Liver (tissue), 9 donors: ENCODE data around the gene PMIS2. TPM values are rescaled to one million over a fixed set of nuclear protein-coding genes. Genes with fewer than 3 reads are reported as not detected.

Experiments
- DNase-seq: peaks from one replicate; pipeline ENCODE4 v3.0.0-alpha.2; 2017; ENCODE audit warnings: low spot score
- H3K27ac ChIP-seq, 2 donors: one replicate each; pipeline ENCODE4 v1.7.0; 2013; ENCODE audit warnings: inconsistent platforms in 2 of 2, low read length in 2 of 2, control low read depth in 1 of 2, low read depth in 1 of 2, mild to moderate bottlenecking in 1 of 2
- H3K27me3 ChIP-seq, 4 donors: one replicate each; pipeline versions ENCODE4 v1.6.1 to v1.7.0; 2013; ENCODE audit warnings: low read length in 3 of 4, inconsistent platforms in 1 of 4, mild to moderate bottlenecking in 1 of 4, moderate library complexity in 1 of 4; ENCODE audit not compliant: control insufficient read depth in 4 of 4, insufficient read depth in 4 of 4
- H3K36me3 ChIP-seq, 4 donors: one replicate each; pipeline versions ENCODE4 v1.6.1 to v1.7.0; 2013; ENCODE audit warnings: low read length in 3 of 4, mild to moderate bottlenecking in 3 of 4, low read depth in 1 of 4, moderate library complexity in 1 of 4; ENCODE audit not compliant: control insufficient read depth in 4 of 4, insufficient read depth in 3 of 4
- H3K4me1 ChIP-seq, 4 donors: one replicate each; pipeline versions ENCODE4 v1.6.1 to v1.7.0; 2013; ENCODE audit warnings: low read length in 3 of 4, mild to moderate bottlenecking in 3 of 4, moderate library complexity in 1 of 4; ENCODE audit not compliant: control insufficient read depth in 4 of 4, insufficient read depth in 4 of 4
- H3K4me3 ChIP-seq, 3 donors: one replicate each; pipeline versions ENCODE4 v1.6.1 to v1.7.0; 2013; ENCODE audit warnings: low read length in 3 of 3, control low read depth in 1 of 3, low read depth in 1 of 3, mild to moderate bottlenecking in 1 of 3
- H3K9ac ChIP-seq, 2 donors: one replicate each; pipeline ENCODE4 v1.7.0; 2013; ENCODE audit warnings: low read length in 2 of 2, mild to moderate bottlenecking in 2 of 2, moderate library complexity in 2 of 2, control low read depth in 1 of 2, low read depth in 1 of 2
- H3K9me3 ChIP-seq, 4 donors: one replicate each; pipeline versions ENCODE4 v1.6.1 to v1.7.0; 2013; ENCODE audit warnings: low read length in 3 of 4; ENCODE audit not compliant: control insufficient read depth in 4 of 4
- EGR1 ChIP-seq, 2 donors: IDR thresholded peaks; 2 replicates each; pipeline ENCODE4 v1.6.1; 2016 to 2018; ENCODE audit warnings: antibody characterized with exemption in 2 of 2, low read depth in 2 of 2
- HNF4A ChIP-seq, 2 donors: conservative IDR thresholded peaks; 2 replicates each; pipeline ENCODE4 v1.6.1; 2016; ENCODE audit warnings: antibody characterized with exemption in 2 of 2, mild to moderate bottlenecking in 2 of 2
- JUND ChIP-seq, 2 donors: IDR thresholded peaks; 2 replicates each; pipeline ENCODE4 v1.6.1; 2016; ENCODE audit warnings: antibody characterized with exemption in 2 of 2
- NR2F2 ChIP-seq: IDR thresholded peaks from 2 replicates; pipeline ENCODE4 v1.6.1; 2016; ENCODE audit warnings: antibody characterized with exemption
- RXRA ChIP-seq, 2 donors: IDR thresholded peaks; 2 replicates each; pipeline ENCODE4 v1.6.1; 2017 to 2018; ENCODE audit warnings: antibody characterized with exemption in 2 of 2, mild to moderate bottlenecking in 1 of 2
- SP1 ChIP-seq: IDR thresholded peaks from 2 replicates; pipeline ENCODE4 v1.6.1; 2018; ENCODE audit warnings: antibody characterized with exemption, mild to moderate bottlenecking
- YY1 ChIP-seq: IDR thresholded peaks from 2 replicates; pipeline ENCODE4 v1.6.1; 2016; ENCODE audit warnings: antibody characterized with exemption, mild to moderate bottlenecking
- WGBS: extraction: QIAGEN DNeasy Blood & Tissue Kit; methylation state at CpG from one replicate; pipeline ENCODE4 v1.1.7; 2013; 5-methylcytosine and 5-hydroxymethylcytosine counted together
- polyA plus RNA-seq, 2 donors: library from polyadenylated mRNA; stranded (reverse) in 1 of 2; unstranded in 1 of 2; fragments of 200-250 nt in 1 of 2; fragments of >200 nt in 1 of 2; fragmentation: Nextera tagmentation in 1 of 2; extraction: Ambion mirVana in 1 of 2; gene quantifications; one replicate each; pipeline versions ENCODE4 v1.2.1 to v1.2.3, GENCODE V29; 2013 to 2015
- total RNA-seq, 2 donors: library from RNA; depleted of rRNA; stranded (reverse); fragments of >200 nt; gene quantifications; one replicate each; pipeline ENCODE4 v1.2.3, GENCODE V29; 2014
- TF ChIP-seq, protein P1 (sequence below): fragments of 150-350 bp; IDR thresholded peaks from 2 replicates; pipeline ENCODE4 v1.5.1; 2017; ENCODE audit warnings: improper control_type of control experiment, low read depth, low read length; ENCODE audit not compliant: missing input control
- TF ChIP-seq, protein P2 (sequence below): IDR thresholded peaks from 2 replicates; pipeline ENCODE4 v1.6.1; 2016; ENCODE audit warnings: antibody characterized with exemption
- TF ChIP-seq, protein P3 (sequence below): IDR thresholded peaks from 2 replicates; pipeline ENCODE4 v1.6.1; 2016; ENCODE audit warnings: antibody characterized with exemption, mild to moderate bottlenecking
- donor health status: healthy.
- donor health status: healthy.
- donor health status: healthy.
- donor health status: healthy.
- donor health status: healthy.

PMIS2 gene
- total and polyA plus RNA-seq, 4 donors = not detected

GRCh38 chr19:35549879-35550523, 36.0 kb upstream of the PMIS2 start:
- no peak for DNase-seq
- Histone ChIP-seq H3K27ac (no peak overlapping the region), H3K9me3 (no peaks in the 10 kb centered on the region), H3K4me3 (no peak overlapping the region), H3K9ac (no peak overlapping the region), H3K27me3 (no peaks in the 10 kb centered on the region), H3K36me3 (no peaks in the 10 kb centered on the region), H3K4me1 (peaks cover 0 to 11% (median 9%) of the 10 kb centered on the region in 4 donors)
- WGBS = 94% methylated on average over 15 of the region's 15 CpGs
- TF ChIP-seq, protein P1, sequence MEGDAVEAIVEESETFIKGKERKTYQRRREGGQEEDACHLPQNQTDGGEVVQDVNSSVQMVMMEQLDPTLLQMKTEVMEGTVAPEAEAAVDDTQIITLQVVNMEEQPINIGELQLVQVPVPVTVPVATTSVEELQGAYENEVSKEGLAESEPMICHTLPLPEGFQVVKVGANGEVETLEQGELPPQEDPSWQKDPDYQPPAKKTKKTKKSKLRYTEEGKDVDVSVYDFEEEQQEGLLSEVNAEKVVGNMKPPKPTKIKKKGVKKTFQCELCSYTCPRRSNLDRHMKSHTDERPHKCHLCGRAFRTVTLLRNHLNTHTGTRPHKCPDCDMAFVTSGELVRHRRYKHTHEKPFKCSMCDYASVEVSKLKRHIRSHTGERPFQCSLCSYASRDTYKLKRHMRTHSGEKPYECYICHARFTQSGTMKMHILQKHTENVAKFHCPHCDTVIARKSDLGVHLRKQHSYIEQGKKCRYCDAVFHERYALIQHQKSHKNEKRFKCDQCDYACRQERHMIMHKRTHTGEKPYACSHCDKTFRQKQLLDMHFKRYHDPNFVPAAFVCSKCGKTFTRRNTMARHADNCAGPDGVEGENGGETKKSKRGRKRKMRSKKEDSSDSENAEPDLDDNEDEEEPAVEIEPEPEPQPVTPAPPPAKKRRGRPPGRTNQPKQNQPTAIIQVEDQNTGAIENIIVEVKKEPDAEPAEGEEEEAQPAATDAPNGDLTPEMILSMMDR = no peak
- TF ChIP-seq RXRA (IDR thresholded peaks at IDR 0.05) = no peak
- TF ChIP-seq JUND (IDR thresholded peaks at IDR 0.05) = no peak
- TF ChIP-seq, protein P2, sequence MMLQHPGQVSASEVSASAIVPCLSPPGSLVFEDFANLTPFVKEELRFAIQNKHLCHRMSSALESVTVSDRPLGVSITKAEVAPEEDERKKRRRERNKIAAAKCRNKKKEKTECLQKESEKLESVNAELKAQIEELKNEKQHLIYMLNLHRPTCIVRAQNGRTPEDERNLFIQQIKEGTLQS = no peak
- TF ChIP-seq, protein P3, sequence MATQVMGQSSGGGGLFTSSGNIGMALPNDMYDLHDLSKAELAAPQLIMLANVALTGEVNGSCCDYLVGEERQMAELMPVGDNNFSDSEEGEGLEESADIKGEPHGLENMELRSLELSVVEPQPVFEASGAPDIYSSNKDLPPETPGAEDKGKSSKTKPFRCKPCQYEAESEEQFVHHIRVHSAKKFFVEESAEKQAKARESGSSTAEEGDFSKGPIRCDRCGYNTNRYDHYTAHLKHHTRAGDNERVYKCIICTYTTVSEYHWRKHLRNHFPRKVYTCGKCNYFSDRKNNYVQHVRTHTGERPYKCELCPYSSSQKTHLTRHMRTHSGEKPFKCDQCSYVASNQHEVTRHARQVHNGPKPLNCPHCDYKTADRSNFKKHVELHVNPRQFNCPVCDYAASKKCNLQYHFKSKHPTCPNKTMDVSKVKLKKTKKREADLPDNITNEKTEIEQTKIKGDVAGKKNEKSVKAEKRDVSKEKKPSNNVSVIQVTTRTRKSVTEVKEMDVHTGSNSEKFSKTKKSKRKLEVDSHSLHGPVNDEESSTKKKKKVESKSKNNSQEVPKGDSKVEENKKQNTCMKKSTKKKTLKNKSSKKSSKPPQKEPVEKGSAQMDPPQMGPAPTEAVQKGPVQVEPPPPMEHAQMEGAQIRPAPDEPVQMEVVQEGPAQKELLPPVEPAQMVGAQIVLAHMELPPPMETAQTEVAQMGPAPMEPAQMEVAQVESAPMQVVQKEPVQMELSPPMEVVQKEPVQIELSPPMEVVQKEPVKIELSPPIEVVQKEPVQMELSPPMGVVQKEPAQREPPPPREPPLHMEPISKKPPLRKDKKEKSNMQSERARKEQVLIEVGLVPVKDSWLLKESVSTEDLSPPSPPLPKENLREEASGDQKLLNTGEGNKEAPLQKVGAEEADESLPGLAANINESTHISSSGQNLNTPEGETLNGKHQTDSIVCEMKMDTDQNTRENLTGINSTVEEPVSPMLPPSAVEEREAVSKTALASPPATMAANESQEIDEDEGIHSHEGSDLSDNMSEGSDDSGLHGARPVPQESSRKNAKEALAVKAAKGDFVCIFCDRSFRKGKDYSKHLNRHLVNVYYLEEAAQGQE = no peak
- TF ChIP-seq SP1 = no peak
- no peak for TF ChIP-seq HNF4A (conservative IDR thresholded peaks at IDR 0.05)
- TF ChIP-seq NR2F2 = no peak
- TF ChIP-seq YY1 = no peak

- Histone ChIP-seq H3K36me3 (no peaks in the 10 kb centered on the region), H3K27me3 (no peaks in the 10 kb centered on the region), H3K9ac (no peak overlapping the region), H3K27ac (no peak overlapping the region), H3K4me1 (peaks cover 0 to 7% (median 6%) of the 10 kb centered on the region in 4 donors), H3K4me3 (no peak overlapping the region), H3K9me3 (no peaks in the 10 kb centered on the region)
- TF ChIP-seq, protein P3 = no peak
- TF ChIP-seq YY1 (no peak), EGR1 (IDR thresholded peaks at IDR 0.05; ENCODE audit: low read depth in 2 of 2) (no peak), RXRA (IDR thresholded peaks at IDR 0.05) (no peak), NR2F2 (no peak)
- TF ChIP-seq, protein P1 = no peak
- no peak for DNase-seq
- 90% methylated on average over 21 of the region's 21 CpGs for WGBS
Measured at GRCh38 chr19:35551091-35551810, 34.7 kb upstream of the PMIS2 start.
